Stimulated activated naive CD8-positive, alpha-beta T cell treated with anti-CD3 and anti-CD28 coated beads, Interleukin-15, Interleukin-2, amounts not matched to agents 100 U/mL and 50 U/mL, for 24 hours (primary cell): ENCODE results near the gene STX17.
"Not testable (repeated sequence)": the region's sequence is repeated elsewhere in the genome, so short reads cannot be mapped to it uniquely, and the experiment has no call there.

ENCODE experiments used
- ATAC-seq: fragments of 150-1000 bp; cut with Tn5 transposase; one replicate; pipeline ENCODE4 v1.10.0; 2021
- DNase-seq: peaks from one replicate; pipeline ENCODE4 v3.0.0; 2021

STX17 gene

GRCh38 chr9:99906403-99907207 lies at the start of gene STX17:
TSS of gene STX17 (plus strand) at chr9:99906654. CDS start at chr9:99915240, 8,586 bp downstream.
- DNase-seq, result peak; percentile 89
- peak; percentile 91 for ATAC-seq

- ATAC-seq, DNase-seq: not testable (repeated sequence)
These were observed 48.9 kb upstream of the STX17 start for GRCh38 chr9:99857576-99857975.

GRCh38 chr9:99858087-99858486 lies 48.4 kb upstream of the STX17 start:
- ATAC-seq (no peak), DNase-seq (no peak)

GRCh38 chr9:99859243-99859980 lies 47.0 kb upstream of the STX17 start:
- DNase-seq, result no peak
- no peak for ATAC-seq

GRCh38 chr9:99860266-99860665 lies 46.2 kb upstream of the STX17 start:
- ATAC-seq, result no peak
- no peak for DNase-seq

GRCh38 chr9:99863955-99864354 lies 42.5 kb upstream of the STX17 start:
- no peak for DNase-seq
- ATAC-seq, result no peak

- DNase-seq, result no peak
- ATAC-seq, result no peak
These were observed 40.1 kb upstream of the STX17 start for GRCh38 chr9:99866398-99866797.

GRCh38 chr9:99867536-99867935 lies 38.9 kb upstream of the STX17 start:
- DNase-seq, result no peak

GRCh38 chr9:99867968-99868367 lies 38.5 kb upstream of the STX17 start:
- ATAC-seq (peak; percentile 59), DNase-seq (no peak)

More at GRCh38 chr9:99867536-99867935, 38.9 kb upstream of the STX17 start:
- ATAC-seq, result peak; percentile 28

- DNase-seq, result no peak
- no peak for ATAC-seq
These were observed 37.6 kb upstream of the STX17 start for GRCh38 chr9:99868845-99869244.

- ATAC-seq (no peak), DNase-seq (no peak)
These were observed 36.3 kb upstream of the STX17 start for GRCh38 chr9:99870126-99870525.

GRCh38 chr9:99873531-99873930 lies 32.9 kb upstream of the STX17 start:
- DNase-seq (no peak), ATAC-seq (peak; percentile 75)

- DNase-seq (no peak), ATAC-seq (peak; percentile 86)
These were observed 32.4 kb upstream of the STX17 start for GRCh38 chr9:99873943-99874584.

GRCh38 chr9:99876190-99876589 lies 30.3 kb upstream of the STX17 start:
- ATAC-seq (no peak), DNase-seq (no peak)

GRCh38 chr9:99878651-99879050 lies 27.8 kb upstream of the STX17 start:
- DNase-seq (no peak), ATAC-seq (no peak)

GRCh38 chr9:99881769-99882168 lies 24.7 kb upstream of the STX17 start:
- ATAC-seq (peak; percentile 92), DNase-seq (peak; percentile 20)

- ATAC-seq, result no peak
- DNase-seq, result no peak
These were observed 20.7 kb upstream of the STX17 start for GRCh38 chr9:99885747-99886146.

GRCh38 chr9:99889120-99889519 lies 17.3 kb upstream of the STX17 start:
- ATAC-seq (no peak), DNase-seq (no peak)

- ATAC-seq, result no peak
- DNase-seq, result no peak
These were observed 11.6 kb upstream of the STX17 start for GRCh38 chr9:99894826-99895225.

- ATAC-seq (no peak), DNase-seq (no peak)
These were observed 10.9 kb upstream of the STX17 start for GRCh38 chr9:99895510-99895909.

- no peak for DNase-seq
- ATAC-seq, result no peak
These were observed 10.3 kb upstream of the STX17 start for GRCh38 chr9:99896119-99896518.

GRCh38 chr9:99903393-99903792 lies 3.1 kb upstream of the STX17 start:
- DNase-seq (no peak), ATAC-seq (no peak)

GRCh38 chr9:99905833-99906402 lies 536 bp upstream of the STX17 start:
- ATAC-seq, result no peak
- DNase-seq, result no peak
